CD14-positive monocyte (primary cell): ENCODE measurements around the gene ZNF407. TPM values are rescaled to one million over a fixed set of nuclear protein-coding genes. Genes with fewer than 3 reads are reported as not detected.

Experiments used
- DNase-seq, 3 donors: peaks; one replicate each; pipeline ENCODE4 v3.0.0-alpha.2; 2011 to 2022
- H2AFZ ChIP-seq: 2 replicates; pipeline ENCODE4 v1.6.0; 2012; ENCODE audit warnings: mild to moderate bottlenecking, low read depth, low read length, inconsistent platforms; ENCODE audit not compliant: insufficient read depth, poor library complexity, severe bottlenecking
- H3K27ac ChIP-seq, 2 donors: 1 replicate in 1 of 2; 2 replicates in 1 of 2; pipeline ENCODE4 v1.5.1; 2012 to 2013; ENCODE audit warnings: low read length in 2 of 2, control low read depth in 1 of 2, inconsistent platforms in 1 of 2, low read depth in 1 of 2, mild to moderate bottlenecking in 1 of 2
- H3K27me3 ChIP-seq, 2 donors: one replicate each; pipeline versions ENCODE4 v1.6.0 to v1.6.1; 2011 to 2013; ENCODE audit warnings: low read length in 2 of 2; ENCODE audit not compliant: control insufficient read depth in 2 of 2, insufficient read depth in 2 of 2
- H3K36me3 ChIP-seq, 2 donors: replicated peaks in 1 of 2; 1 replicate in 1 of 2; 2 replicates in 1 of 2; pipeline versions ENCODE4 v1.5.1 to v1.6.1; 2012 to 2013; ENCODE audit warnings: low read length in 2 of 2, control low read depth in 1 of 2, inconsistent platforms in 1 of 2, mild to moderate bottlenecking in 1 of 2; ENCODE audit not compliant: insufficient read depth in 2 of 2, control insufficient read depth in 1 of 2
- H3K4me1 ChIP-seq, 2 donors: 1 replicate in 1 of 2; 2 replicates in 1 of 2; pipeline versions ENCODE4 v1.5.1 to v1.6.1; 2012 to 2013; ENCODE audit warnings: low read length in 2 of 2, control low read depth in 1 of 2, inconsistent platforms in 1 of 2, mild to moderate bottlenecking in 1 of 2, moderate library complexity in 1 of 2; ENCODE audit not compliant: insufficient read depth in 2 of 2, control insufficient read depth in 1 of 2
- H3K4me2 ChIP-seq: replicated peaks from 2 replicates; pipeline ENCODE3; 2012; ENCODE audit warnings: low read length, moderate library complexity, mild to moderate bottlenecking; ENCODE audit not compliant: poor library complexity, severe bottlenecking; ENCODE audit errors: extremely low read depth
- H3K4me3 ChIP-seq, 3 experiments: fragments of 200-600 bp in 1 of 3; sonication (generic) in 1 of 3; replicated peaks in 1 of 3; 1 replicate in 2 of 3; 2 replicates in 1 of 3; pipeline ENCODE4 v1.5.1; 2011 to 2013; ENCODE audit warnings: low read length in 3 of 3, mild to moderate bottlenecking in 3 of 3, control low read depth in 2 of 3, low read depth in 2 of 3, inconsistent platforms in 1 of 3, moderate library complexity in 1 of 3
- H3K79me2 ChIP-seq: 2 replicates; pipeline ENCODE4 v1.6.0; 2012; ENCODE audit warnings: mild to moderate bottlenecking, control low read depth, inconsistent platforms, low read length, moderate library complexity; ENCODE audit not compliant: insufficient read depth
- H3K9ac ChIP-seq: 2 replicates; pipeline ENCODE4 v1.6.0; 2017; ENCODE audit warnings: low read length, mild to moderate bottlenecking; ENCODE audit not compliant: insufficient read depth, poor library complexity, severe bottlenecking
- H3K9me3 ChIP-seq, 2 donors: replicated peaks in 1 of 2; 1 replicate in 1 of 2; 2 replicates in 1 of 2; pipeline versions ENCODE4 v1.5.1 to v1.6.1; 2012 to 2013; ENCODE audit warnings: low read length in 2 of 2, control low read depth in 1 of 2; ENCODE audit not compliant: control insufficient read depth in 1 of 2, insufficient read depth in 1 of 2
- H4K20me1 ChIP-seq: 2 replicates; pipeline ENCODE4 v1.6.0; 2012; ENCODE audit warnings: mild to moderate bottlenecking, low read length, control low read depth, moderate library complexity; ENCODE audit not compliant: insufficient read depth
- H3K27ac Mint-ChIP-seq, 7 donors: one replicate each; pipeline ENCODE4 v1.8.0; 2020; ENCODE audit warnings: mild to moderate bottlenecking in 7 of 7, mixed read lengths in 7 of 7, moderate library complexity in 6 of 7, inconsistent platforms in 2 of 7
- H3K27me3 Mint-ChIP-seq, 3 donors: one replicate each; pipeline ENCODE4 v1.8.0; 2021 to 2022; ENCODE audit warnings: low read depth in 3 of 3, mild to moderate bottlenecking in 3 of 3, mixed read lengths in 3 of 3, moderate library complexity in 3 of 3, inconsistent platforms in 1 of 3
- H3K36me3 Mint-ChIP-seq, 2 donors: one replicate each; pipeline ENCODE4 v1.8.0; 2020; ENCODE audit warnings: mixed read lengths in 2 of 2, inconsistent platforms in 1 of 2, mild to moderate bottlenecking in 1 of 2
- H3K4me1 Mint-ChIP-seq: one replicate; pipeline ENCODE4 v1.8.0; 2020; ENCODE audit warnings: mild to moderate bottlenecking, mixed read lengths
- H3K4me3 Mint-ChIP-seq, 2 donors: one replicate each; pipeline ENCODE4 v1.8.0; 2020; ENCODE audit warnings: mild to moderate bottlenecking in 2 of 2, mixed read lengths in 2 of 2, moderate library complexity in 1 of 2
- H3K9me3 Mint-ChIP-seq, 7 donors: one replicate each; pipeline ENCODE4 v1.8.0; 2020 to 2022; ENCODE audit warnings: mixed read lengths in 7 of 7, mild to moderate bottlenecking in 6 of 7, moderate library complexity in 6 of 7, inconsistent platforms in 2 of 7
- CTCF ChIP-seq: fragments of 200-600 bp; IDR thresholded peaks from one replicate; pipeline ENCODE4 v1.8.0; 2022; ENCODE audit warnings: antibody characterized with exemption, mild to moderate bottlenecking
- WGBS: methylation state at CpG from one replicate; pipeline ENCODE4 v1.1.5; 2013; ENCODE audit warnings: missing lambda C conversion rate; ENCODE audit not compliant: insufficient coverage; 5-methylcytosine and 5-hydroxymethylcytosine counted together
- intact Hi-C, 2 donors: fragments of 100-400 bp; cut with micrococcal nuclease; formaldehyde crosslinking; loops; one replicate each; pipeline versions ENCODE4 v1.15.0 to v1.15.1; 2023
- polyA plus RNA-seq, 3 donors: library from polyadenylated mRNA; depleted of rRNA in 1 of 3; unstranded in 2 of 3; stranded (reverse) in 1 of 3; fragments of 300-500 nt in 2 of 3; fragments of >200 nt in 1 of 3; fragmentation: Illumina TruSeq in 2 of 3; gene quantifications; 1 replicate in 2 of 3; 2 replicates in 1 of 3; pipeline ENCODE4 v1.2.3, GENCODE V29; 2012 to 2021

The ZNF407 gene
- polyA plus RNA-seq, 3 donors: 1.3 to 3.6 (median 1.6) TPM

- Mint-ChIP-seq H3K36me3 (peaks cover 28 to 30% of the 10 kb centered on the region in 2 donors), H3K27me3 (no peaks in the 10 kb centered on the region), H3K27ac (no peak overlapping the region), H3K4me1 (peaks cover 4% of the 10 kb centered on the region), H3K4me3 (no peak overlapping the region), H3K9me3 (peaks cover 0 to 5% (median 0%) of the 10 kb centered on the region in 7 donors)
- no peak overlapping the region for H2AFZ ChIP-seq
- no peaks in the 10 kb centered on the region for H3K4me1 ChIP-seq
- intact Hi-C loops: no loop called here
- no peaks in the 10 kb centered on the region for H4K20me1 ChIP-seq
- no peaks in the 10 kb centered on the region for H3K79me2 ChIP-seq
- TF ChIP-seq CTCF: no peak
- DNase-seq: no peak
- no peaks in the 10 kb centered on the region for H3K27me3 ChIP-seq
- no peak overlapping the region for H3K4me3 ChIP-seq
- no peak overlapping the region for H3K9ac ChIP-seq
- WGBS: 100% methylated on average over 5 of the region's 6 CpGs
- no peak overlapping the region for H3K27ac ChIP-seq
- no peak overlapping the region for H3K4me2 ChIP-seq
- no peaks in the 10 kb centered on the region for H3K9me3 ChIP-seq
- peaks cover 0 to 9% of the 10 kb centered on the region in 2 donors for H3K36me3 ChIP-seq
Observed at GRCh38 chr18:74661691-74662090, 64.0 kb downstream of the ZNF407 start.

- peaks cover 0 to 3% (median 0%) of the 10 kb centered on the region in 7 donors for H3K9me3 Mint-ChIP-seq
- DNase-seq: no peak
- Histone ChIP-seq H2AFZ (no peak overlapping the region), H3K27me3 (no peaks in the 10 kb centered on the region), H3K9me3 (no peaks in the 10 kb centered on the region), H3K9ac (no peak overlapping the region), H3K4me1 (no peaks in the 10 kb centered on the region), H3K4me2 (no peak overlapping the region), H3K4me3 (no peak overlapping the region), H3K27ac (no peak overlapping the region), H3K79me2 (no peaks in the 10 kb centered on the region), H3K36me3 (peaks cover 0 to 9% of the 10 kb centered on the region in 2 donors), H4K20me1 (no peaks in the 10 kb centered on the region)
- H3K27ac Mint-ChIP-seq: no peak overlapping the region
- no peak overlapping the region for H3K4me3 Mint-ChIP-seq
- no peaks in the 10 kb centered on the region for H3K27me3 Mint-ChIP-seq
- peaks cover 24 to 28% of the 10 kb centered on the region in 2 donors for H3K36me3 Mint-ChIP-seq
- TF ChIP-seq CTCF: no peak
- no CpG with 5 or more reads among the region's 2 CpGs for WGBS
- intact Hi-C loops: no loop called here
- peaks cover 2% of the 10 kb centered on the region for H3K4me1 Mint-ChIP-seq
Observed at GRCh38 chr18:74662622-74663021, 65.0 kb downstream of the ZNF407 start.
